Measurements from ENCODE around the gene ERG28. TPM values are rescaled to one million over a fixed set of nuclear protein-coding genes. Genes with fewer than 3 reads are reported as not detected.
A peak's percentile ranks its signal among the peaks of the same experiment; 100 is the strongest.

Gene ERG28
- total RNA-seq, 1 experiment from 2014 or later = 29.1 TPM

DNA sequence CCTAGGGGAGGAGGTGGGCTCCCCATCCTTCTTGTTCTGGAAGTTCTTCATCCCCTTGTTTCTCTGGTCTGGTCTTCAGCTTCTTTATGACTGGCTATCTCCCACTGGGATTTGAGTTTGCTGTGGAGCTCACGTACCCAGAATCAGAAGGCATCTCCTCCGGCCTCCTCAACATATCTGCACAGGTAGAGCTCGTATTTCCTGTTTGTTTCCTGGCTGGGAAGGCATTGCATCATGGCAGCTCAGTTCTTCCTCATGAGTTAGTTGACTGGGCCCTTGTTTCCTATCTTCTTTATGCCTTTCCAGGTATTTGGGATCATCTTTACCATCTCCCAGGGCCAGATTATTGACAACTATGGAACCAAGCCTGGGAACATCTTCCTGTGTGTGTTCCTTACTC lies 19.8 kb downstream of the ERG28 start:
- H3K4me2 ChIP-seq (ENCODE audit: insufficient read depth, insufficient read length, low read length) = no peak overlapping the region
- H3K56ac ChIP-seq (ENCODE audit: insufficient read length, low read depth, low read length) = no peak overlapping the region
- H2BK120ac ChIP-seq (ENCODE audit: low read depth, low read length, poor library complexity, severe bottlenecking) = no peak overlapping the region
- H3K18ac ChIP-seq (ENCODE audit: insufficient read length, low read depth, low read length) = no peak overlapping the region
- H3T11ph ChIP-seq (ENCODE audit: low read length) = no peak overlapping the region
- no peak for DNase-seq
- no peak overlapping the region for H3K23ac ChIP-seq (ENCODE audit: insufficient read length, low read depth, low read length)
- no peak overlapping the region for H3K9ac ChIP-seq (ENCODE audit: extremely low read depth, insufficient read length, low read length)
- H3K4ac ChIP-seq (ENCODE audit: low read depth, low read length) = no peak overlapping the region
- H2BK15ac ChIP-seq (ENCODE audit: low read depth, low read length) = no peak overlapping the region
- peaks cover 0 to 5% (median 2%) of the 10 kb centered on the region in 3 experiments; a peak in 3 of 7 replicates for H3K36me3 Mint-ChIP-seq (ENCODE audit: insufficient read depth in 1 of 3, low read depth in 3 of 3)
- no peaks in the 10 kb centered on the region for H3K79me2 ChIP-seq (ENCODE audit: insufficient read depth, low read length)
- H3K27me3 ChIP-seq (ENCODE audit: insufficient read depth, low read length) = no peaks in the 10 kb centered on the region
- H2BK12ac ChIP-seq (ENCODE audit: insufficient read length, low read depth, low read length) = no peak overlapping the region
- no peaks in the 10 kb centered on the region for H3K79me1 ChIP-seq (ENCODE audit: insufficient read depth, low read depth, low read length, poor library complexity, severe bottlenecking)
- H3K27me3 Mint-ChIP-seq (ENCODE audit: low read depth) = no peaks in the 10 kb centered on the region
- H4K5ac ChIP-seq (ENCODE audit: insufficient read length, low read depth, low read length) = no peak overlapping the region
- no CpG with 5 or more reads among the region's 3 CpGs for whole genome bisulfite sequencing (ENCODE audit: extremely low coverage, insufficient read length, low lambda C conversion rate)
- H2BK5ac ChIP-seq (ENCODE audit: insufficient read length, low read length) = no peak overlapping the region
- no peaks in the 10 kb centered on the region for H3K9me3 Mint-ChIP-seq
- no peak overlapping the region for H4K91ac ChIP-seq (ENCODE audit: insufficient read length, low read depth, low read length)
- H4K8ac ChIP-seq (replicated peaks; ENCODE audit: insufficient read length, low read depth, low read length) = no peak overlapping the region
- H3K4me1 ChIP-seq (ENCODE audit: insufficient read depth, low read length) = no peaks in the 10 kb centered on the region
- TF ChIP-seq, protein P1, sequence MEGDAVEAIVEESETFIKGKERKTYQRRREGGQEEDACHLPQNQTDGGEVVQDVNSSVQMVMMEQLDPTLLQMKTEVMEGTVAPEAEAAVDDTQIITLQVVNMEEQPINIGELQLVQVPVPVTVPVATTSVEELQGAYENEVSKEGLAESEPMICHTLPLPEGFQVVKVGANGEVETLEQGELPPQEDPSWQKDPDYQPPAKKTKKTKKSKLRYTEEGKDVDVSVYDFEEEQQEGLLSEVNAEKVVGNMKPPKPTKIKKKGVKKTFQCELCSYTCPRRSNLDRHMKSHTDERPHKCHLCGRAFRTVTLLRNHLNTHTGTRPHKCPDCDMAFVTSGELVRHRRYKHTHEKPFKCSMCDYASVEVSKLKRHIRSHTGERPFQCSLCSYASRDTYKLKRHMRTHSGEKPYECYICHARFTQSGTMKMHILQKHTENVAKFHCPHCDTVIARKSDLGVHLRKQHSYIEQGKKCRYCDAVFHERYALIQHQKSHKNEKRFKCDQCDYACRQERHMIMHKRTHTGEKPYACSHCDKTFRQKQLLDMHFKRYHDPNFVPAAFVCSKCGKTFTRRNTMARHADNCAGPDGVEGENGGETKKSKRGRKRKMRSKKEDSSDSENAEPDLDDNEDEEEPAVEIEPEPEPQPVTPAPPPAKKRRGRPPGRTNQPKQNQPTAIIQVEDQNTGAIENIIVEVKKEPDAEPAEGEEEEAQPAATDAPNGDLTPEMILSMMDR (conservative IDR thresholded peaks at IDR 0.05) = no peak
- no peaks in the 10 kb centered on the region for H4K20me1 ChIP-seq (ENCODE audit: control insufficient read depth, insufficient read depth, insufficient read length)
- no peak overlapping the region for H3K14ac ChIP-seq (ENCODE audit: insufficient read depth, low read length)
- no peak overlapping the region for H2BK20ac ChIP-seq (ENCODE audit: low read depth, low read length, poor library complexity, severe bottlenecking)
- H2AK5ac ChIP-seq (ENCODE audit: insufficient read length, low read length) = no peak overlapping the region
- no peak overlapping the region for H2AFZ ChIP-seq (ENCODE audit: low read length)
- no peak overlapping the region for H3K4me3 Mint-ChIP-seq
- peak overlapping the region in 1 of 3 experiments; percentile 27; a peak in 1 of 7 replicates for H3K27ac Mint-ChIP-seq
- H3K23me2 ChIP-seq (ENCODE audit: insufficient read length, low read depth, low read length, poor library complexity, severe bottlenecking) = no peaks in the 10 kb centered on the region
- peaks cover 10% of the 10 kb centered on the region in 2 experiments; a peak in 3 of 4 replicates for H3K4me1 Mint-ChIP-seq
- H3K27ac ChIP-seq (ENCODE audit: insufficient read length, low read depth, low read length) = no peak overlapping the region
- no peaks in the 10 kb centered on the region for H3K9me3 ChIP-seq (ENCODE audit: control insufficient read depth, low read depth, low read length)
